ENCODE measurements around the gene PARP12. TPM values are rescaled to one million over a fixed set of nuclear protein-coding genes. Genes with fewer than 3 reads are reported as not detected.

PARP12 gene
- total RNA-seq, 3 donors from 2014 or later: 13.6 to 18.6 (median 14.5) TPM

DNA sequence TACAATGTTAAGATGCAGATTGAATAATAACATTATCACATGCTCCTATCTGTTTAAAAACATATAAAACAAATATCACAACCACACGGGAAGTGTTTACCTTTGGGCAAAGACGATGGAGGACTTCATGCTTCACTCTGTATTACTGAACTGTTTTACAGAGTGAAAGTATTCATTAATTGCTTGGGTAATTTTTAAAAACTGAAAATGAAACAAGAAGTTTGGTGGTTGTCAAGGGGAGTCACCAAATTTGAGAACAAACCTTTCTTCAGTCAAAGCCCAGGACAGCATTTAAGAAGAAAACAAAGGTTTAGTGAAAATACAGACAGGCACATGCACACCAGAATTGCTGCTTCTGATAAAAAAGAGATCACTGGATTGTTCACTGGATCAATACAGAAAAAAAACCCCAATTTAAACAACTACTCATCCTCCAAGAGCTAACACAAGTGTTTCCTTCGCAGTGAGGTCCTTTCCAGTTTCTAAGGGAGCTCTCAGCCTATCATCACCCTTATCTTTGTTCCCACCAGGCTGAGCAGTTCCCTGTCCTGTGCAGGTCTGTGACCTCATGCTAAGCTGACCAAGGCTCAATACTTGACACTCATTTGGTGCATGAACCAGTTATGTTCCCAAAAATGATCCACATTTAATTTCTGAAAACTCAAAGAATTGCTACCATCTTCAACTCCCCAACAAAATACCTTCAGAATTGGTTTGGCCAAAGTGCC, 8.8 kb downstream of the PARP12 start:
- no peak for ATAC-seq
- no peak for DNase-seq
- no peak overlapping the region for H3K4me3 Mint-ChIP-seq
- peaks cover 46% of the 10 kb centered on the region for H3K36me3 Mint-ChIP-seq (ENCODE audit: insufficient read depth)
- no peaks in the 10 kb centered on the region for H3K27me3 Mint-ChIP-seq (ENCODE audit: low read depth)
- peaks cover 61% of the 10 kb centered on the region for H3K4me1 Mint-ChIP-seq (ENCODE audit: low read depth)
- no peaks in the 10 kb centered on the region for H3K9me3 Mint-ChIP-seq

DNA sequence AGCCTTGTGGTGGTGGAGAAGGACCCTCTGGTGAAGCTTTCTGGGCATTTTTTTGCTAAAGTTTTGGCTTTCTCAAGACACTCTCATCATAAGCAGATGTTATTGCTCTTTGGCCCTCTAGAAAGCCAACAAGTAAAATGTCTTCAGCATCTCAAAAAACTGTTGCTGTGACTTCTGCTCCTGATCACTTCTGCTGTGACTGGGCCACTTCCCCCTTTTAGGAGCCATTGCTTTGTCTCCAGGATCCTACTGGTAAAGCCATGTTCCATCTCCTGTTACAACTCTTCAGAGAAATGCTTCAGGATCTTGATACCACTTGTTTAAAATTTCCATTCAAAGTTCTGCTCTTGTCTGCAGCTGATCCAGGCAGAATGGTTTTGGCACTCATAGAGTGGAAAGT, 10.9 kb downstream of the PARP12 start:
- peaks cover 39% of the 10 kb centered on the region for H3K36me3 Mint-ChIP-seq (ENCODE audit: insufficient read depth)
- no peak for DNase-seq
- H3K4me1 Mint-ChIP-seq (ENCODE audit: low read depth): peaks cover 42% of the 10 kb centered on the region
- ATAC-seq: no peak
- H3K4me3 Mint-ChIP-seq: no peak overlapping the region
- no peaks in the 10 kb centered on the region for H3K27me3 Mint-ChIP-seq (ENCODE audit: low read depth)
- H3K9me3 Mint-ChIP-seq: no peaks in the 10 kb centered on the region

DNA sequence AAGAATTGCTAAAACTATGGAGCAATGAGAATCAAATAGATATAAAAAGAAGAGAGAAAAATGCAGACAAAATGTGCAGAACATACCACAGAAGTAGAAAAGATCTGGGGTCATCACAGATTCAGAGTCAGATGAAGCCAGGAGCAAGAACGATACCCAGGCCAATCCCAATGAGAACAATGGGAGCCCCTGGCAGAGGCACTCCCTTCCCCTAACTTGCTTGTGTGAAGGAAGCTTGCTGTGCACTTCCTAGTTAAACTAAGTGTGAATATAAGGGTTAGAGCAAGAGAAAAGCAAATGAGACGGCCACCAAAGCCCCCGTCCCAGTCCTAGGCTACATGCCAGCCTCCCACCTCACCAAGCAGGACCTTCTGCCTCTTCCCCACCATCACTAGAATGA, 12.7 kb downstream of the PARP12 start:
- Mint-ChIP-seq H3K36me3 (ENCODE audit: insufficient read depth) (peaks cover 35% of the 10 kb centered on the region), H3K27me3 (ENCODE audit: low read depth) (no peaks in the 10 kb centered on the region), H3K9me3 (no peaks in the 10 kb centered on the region), H3K4me3 (no peak overlapping the region), H3K4me1 (ENCODE audit: low read depth) (peaks cover 29% of the 10 kb centered on the region)
- no peak for ATAC-seq
- no peak for DNase-seq

DNA sequence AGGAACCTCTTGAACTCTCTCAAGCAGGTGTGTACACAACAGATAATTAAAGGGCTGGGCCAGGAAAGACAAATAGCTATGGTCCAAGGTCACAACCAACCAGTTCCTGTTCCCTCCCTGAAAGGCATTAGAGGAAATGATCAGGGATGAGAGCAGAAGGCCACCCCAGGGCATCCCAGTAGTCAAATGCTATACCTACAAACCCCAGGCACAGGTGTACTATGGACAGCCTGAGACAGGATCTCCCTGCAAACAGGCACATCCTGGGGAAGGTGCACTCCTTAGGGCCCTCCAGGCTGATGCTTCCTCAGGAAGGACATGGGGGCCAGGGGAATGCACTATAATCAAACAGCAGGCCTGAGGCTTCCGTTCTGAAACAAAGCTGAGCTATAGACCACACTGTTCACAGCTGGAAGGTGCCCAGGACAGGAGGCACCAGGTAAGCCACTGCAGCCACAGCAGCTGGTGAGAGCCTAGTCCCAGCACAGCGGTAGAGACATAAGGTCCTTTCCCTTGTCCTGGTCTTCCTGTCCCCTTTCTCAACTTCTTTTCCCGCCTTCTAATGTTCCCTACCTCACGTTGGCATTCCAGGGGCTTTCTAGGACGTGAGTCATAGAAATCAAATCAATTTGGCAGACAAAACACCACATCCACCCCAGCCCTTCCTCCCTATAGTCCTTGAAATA, 13.3 kb downstream of the PARP12 start:
- H3K36me3 Mint-ChIP-seq (ENCODE audit: insufficient read depth): peaks cover 34% of the 10 kb centered on the region
- H3K27me3 Mint-ChIP-seq (ENCODE audit: low read depth): no peaks in the 10 kb centered on the region
- peaks cover 25% of the 10 kb centered on the region for H3K4me1 Mint-ChIP-seq (ENCODE audit: low read depth)
- ATAC-seq: no peak
- H3K9me3 Mint-ChIP-seq: no peaks in the 10 kb centered on the region
- H3K4me3 Mint-ChIP-seq: no peak overlapping the region
- DNase-seq: no peak

DNA sequence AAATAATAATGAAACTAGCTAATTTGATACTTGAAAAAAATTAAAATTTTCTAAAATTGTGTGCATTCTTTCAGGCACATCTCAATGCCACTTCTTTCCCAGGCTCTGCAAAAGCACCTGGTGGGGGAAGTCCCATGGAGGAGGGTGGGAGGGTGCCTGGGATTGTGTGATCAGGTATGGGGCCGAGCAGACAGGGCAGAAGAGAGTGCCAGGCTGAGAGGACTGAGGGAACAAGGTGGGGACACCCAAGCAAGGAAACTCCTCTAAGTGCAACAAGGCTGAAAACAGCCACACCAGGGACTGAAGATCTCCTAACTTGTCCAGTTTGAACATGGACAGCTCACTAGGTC, 13.8 kb downstream of the PARP12 start:
- ATAC-seq (no peak), DNase-seq (no peak)
- peaks cover 20% of the 10 kb centered on the region for H3K4me1 Mint-ChIP-seq (ENCODE audit: low read depth)
- H3K9me3 Mint-ChIP-seq: no peaks in the 10 kb centered on the region
- no peak overlapping the region for H3K4me3 Mint-ChIP-seq
- peaks cover 29% of the 10 kb centered on the region for H3K36me3 Mint-ChIP-seq (ENCODE audit: insufficient read depth)
- no peaks in the 10 kb centered on the region for H3K27me3 Mint-ChIP-seq (ENCODE audit: low read depth)

DNA sequence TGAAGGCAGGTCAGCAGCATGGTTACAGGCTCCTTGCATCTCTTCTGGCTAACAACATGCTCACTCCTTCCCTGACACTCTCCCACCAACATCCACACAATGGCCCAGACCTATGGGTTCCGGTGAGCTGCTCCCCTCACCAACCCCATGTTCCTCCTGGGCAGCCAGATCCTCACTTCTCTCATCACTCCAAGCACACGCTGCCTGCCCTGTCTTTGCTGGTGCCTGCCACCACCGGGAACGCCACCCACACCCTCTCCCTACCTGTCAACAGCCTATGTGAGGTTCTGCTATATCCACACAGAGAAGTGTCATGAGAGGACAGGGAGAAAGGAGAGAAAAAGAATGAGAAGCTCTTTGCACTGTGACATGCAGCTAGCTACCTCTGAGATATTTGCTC, 14.6 kb downstream of the PARP12 start:
- H3K4me3 Mint-ChIP-seq: no peak overlapping the region
- ATAC-seq: no peak
- no peaks in the 10 kb centered on the region for H3K9me3 Mint-ChIP-seq
- DNase-seq: no peak
- H3K27me3 Mint-ChIP-seq (ENCODE audit: low read depth): no peaks in the 10 kb centered on the region
- peaks cover 13% of the 10 kb centered on the region for H3K4me1 Mint-ChIP-seq (ENCODE audit: low read depth)
- peaks cover 23% of the 10 kb centered on the region for H3K36me3 Mint-ChIP-seq (ENCODE audit: insufficient read depth)

DNA sequence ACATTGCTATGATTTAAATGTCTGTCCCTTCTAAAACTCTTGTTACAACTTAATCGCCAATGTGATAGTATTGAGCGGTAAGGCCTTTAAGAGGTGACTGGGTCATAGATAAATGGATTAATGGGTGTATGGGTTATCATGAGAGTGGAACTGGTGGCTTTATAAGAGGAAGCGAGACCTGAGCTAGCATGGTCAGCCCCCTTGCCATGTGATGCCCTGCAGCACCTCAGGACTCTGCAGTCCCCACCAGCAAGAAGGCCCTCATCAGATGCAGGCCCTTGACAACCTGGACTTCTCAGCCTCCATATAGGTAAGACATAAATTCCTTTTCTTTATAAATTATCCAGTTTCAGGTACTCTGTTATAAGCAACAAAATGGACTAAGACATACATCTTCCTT, 15.6 kb downstream of the PARP12 start:
- Mint-ChIP-seq H3K27me3 (ENCODE audit: low read depth) (no peaks in the 10 kb centered on the region), H3K36me3 (ENCODE audit: insufficient read depth) (peaks cover 20% of the 10 kb centered on the region), H3K4me3 (no peak overlapping the region), H3K9me3 (no peaks in the 10 kb centered on the region), H3K4me1 (ENCODE audit: low read depth) (peaks cover 7% of the 10 kb centered on the region)
- ATAC-seq (no peak), DNase-seq (no peak)

DNA sequence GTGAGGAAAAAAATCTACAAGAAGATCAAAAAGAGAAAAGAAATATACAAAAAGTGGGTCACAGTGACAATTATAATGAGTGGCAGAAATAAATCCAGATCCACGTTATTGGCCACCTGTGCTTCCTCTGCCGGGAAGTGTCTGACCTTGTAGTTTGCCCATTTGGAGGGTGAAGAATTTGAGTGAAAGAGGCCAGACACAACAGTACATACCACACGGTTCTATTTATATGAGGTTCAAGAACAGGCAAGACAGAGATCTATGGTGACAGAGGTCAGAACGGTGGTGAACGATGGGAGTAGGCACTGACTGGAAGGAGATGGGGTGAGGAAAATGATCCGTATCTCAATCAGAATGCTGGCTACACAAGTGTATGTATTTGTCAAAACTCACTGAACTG, 17.1 kb downstream of the PARP12 start:
- H3K36me3 Mint-ChIP-seq (ENCODE audit: insufficient read depth): peaks cover 31% of the 10 kb centered on the region
- no peak for DNase-seq

DNA sequence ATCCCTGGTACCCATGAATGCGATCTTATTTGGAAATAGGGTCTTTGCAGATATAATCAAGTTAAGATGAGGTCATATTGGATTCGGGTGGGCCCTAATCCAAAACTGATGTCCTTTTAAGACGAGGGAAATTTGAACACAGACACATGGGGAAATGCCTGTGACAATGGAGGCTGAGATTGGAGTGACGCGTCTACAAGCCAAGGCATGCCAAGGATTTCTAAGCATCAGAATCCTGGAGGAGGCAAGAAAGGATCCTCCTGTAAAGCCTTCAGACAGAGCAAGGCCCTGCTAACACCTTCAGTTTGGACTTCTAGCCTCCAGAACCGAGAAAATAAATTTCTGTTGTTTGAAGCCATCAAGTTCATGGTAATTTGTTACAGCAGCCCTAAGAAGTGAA, 18.5 kb downstream of the PARP12 start:
- no peak overlapping the region for H3K4me3 Mint-ChIP-seq

More for the DNA sequence above, 17.1 kb downstream of the PARP12 start:
- H3K9me3 Mint-ChIP-seq: no peaks in the 10 kb centered on the region
- no peak overlapping the region for H3K4me3 Mint-ChIP-seq
- no peak for ATAC-seq
- peaks cover 5% of the 10 kb centered on the region for H3K4me1 Mint-ChIP-seq (ENCODE audit: low read depth)
- H3K27me3 Mint-ChIP-seq (ENCODE audit: low read depth): no peaks in the 10 kb centered on the region

DNA sequence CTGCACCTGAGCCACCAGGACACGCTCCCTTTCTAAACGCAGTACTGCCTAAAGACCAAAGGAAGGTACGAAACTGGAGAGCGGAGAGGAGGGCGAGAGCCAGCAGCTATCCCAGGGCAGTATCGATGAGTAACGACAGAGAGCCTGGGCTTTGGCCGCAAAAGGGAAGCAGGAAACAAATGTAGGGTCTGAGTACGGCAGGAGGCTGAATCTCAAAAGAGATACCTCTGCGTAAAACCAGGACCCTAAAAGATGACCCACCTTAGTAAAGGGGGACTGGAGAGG, 20.4 kb downstream of the PARP12 start:
- ATAC-seq: no peak
- H3K9me3 Mint-ChIP-seq: no peaks in the 10 kb centered on the region
- H3K27me3 Mint-ChIP-seq (ENCODE audit: low read depth): no peaks in the 10 kb centered on the region
- H3K36me3 Mint-ChIP-seq (ENCODE audit: insufficient read depth): peaks cover 44% of the 10 kb centered on the region
- peaks cover 7% of the 10 kb centered on the region for H3K4me1 Mint-ChIP-seq (ENCODE audit: low read depth)
- no peak for DNase-seq
- no peak overlapping the region for H3K4me3 Mint-ChIP-seq

More for the DNA sequence above, 18.5 kb downstream of the PARP12 start:
- no peaks in the 10 kb centered on the region for H3K27me3 Mint-ChIP-seq (ENCODE audit: low read depth)
- H3K36me3 Mint-ChIP-seq (ENCODE audit: insufficient read depth): peaks cover 31% of the 10 kb centered on the region
- DNase-seq (no peak), ATAC-seq (no peak)
- H3K9me3 Mint-ChIP-seq: no peaks in the 10 kb centered on the region
- H3K4me1 Mint-ChIP-seq (ENCODE audit: low read depth): peaks cover 4% of the 10 kb centered on the region

DNA sequence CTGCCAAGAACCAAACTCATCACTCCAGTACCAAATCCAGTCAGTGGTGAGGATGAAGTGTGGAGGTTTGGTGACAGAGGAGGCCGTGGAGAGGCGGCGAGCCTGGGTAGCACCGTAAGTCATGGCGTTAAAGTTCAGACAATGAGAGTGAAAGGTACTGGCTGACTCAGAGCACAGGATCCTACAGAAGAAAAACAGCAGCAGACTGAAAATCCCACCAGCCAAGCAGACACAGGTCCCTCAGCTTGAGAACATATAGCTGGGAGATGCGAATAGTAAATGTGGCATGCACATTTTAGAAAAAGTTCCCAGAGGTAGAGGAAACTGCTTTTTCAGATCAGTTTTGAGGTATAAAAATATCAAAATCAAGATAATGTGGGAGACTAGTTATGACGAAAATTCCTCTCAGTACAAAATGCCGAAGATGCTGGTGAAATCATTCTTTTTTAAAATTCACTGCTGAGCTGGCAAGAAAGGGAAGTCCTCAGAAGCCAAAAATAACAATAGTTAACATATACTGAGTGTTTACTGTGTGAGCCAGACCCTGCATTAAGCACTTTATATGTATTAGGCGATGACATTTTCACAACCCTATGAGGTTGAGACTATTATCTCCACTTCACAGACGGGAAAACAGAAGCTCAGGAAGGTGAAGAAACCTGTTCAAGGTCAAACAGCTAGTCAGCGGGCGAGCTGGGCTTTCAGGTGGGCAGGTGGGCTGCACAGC, 20.9 kb downstream of the PARP12 start:
- Mint-ChIP-seq H3K27me3 (ENCODE audit: low read depth) (no peaks in the 10 kb centered on the region), H3K36me3 (ENCODE audit: insufficient read depth) (peaks cover 43% of the 10 kb centered on the region), H3K9me3 (no peaks in the 10 kb centered on the region), H3K4me3 (no peak overlapping the region), H3K4me1 (ENCODE audit: low read depth) (peaks cover 11% of the 10 kb centered on the region)
- ATAC-seq (no peak), DNase-seq (no peak)

DNA sequence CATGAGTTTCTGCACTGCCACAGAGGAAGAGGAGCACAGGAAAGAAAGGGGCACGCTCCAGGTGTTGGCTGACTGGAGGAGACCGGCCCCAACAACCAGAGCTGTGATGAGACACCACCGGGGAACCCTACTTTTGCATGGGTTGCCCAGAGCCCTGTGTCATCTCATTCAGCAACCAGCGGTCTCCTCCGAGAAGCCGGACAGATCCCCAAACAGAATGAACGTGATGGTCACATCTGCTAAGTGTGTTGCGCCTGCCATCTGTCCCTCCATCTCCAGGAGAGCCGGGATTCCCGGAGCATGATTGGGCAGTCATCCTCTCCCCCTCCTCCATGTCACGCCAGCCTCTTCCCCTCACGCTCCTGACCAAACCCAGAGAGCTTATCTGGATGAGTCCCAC, 22.9 kb downstream of the PARP12 start:
- H3K36me3 Mint-ChIP-seq (ENCODE audit: insufficient read depth): peaks cover 44% of the 10 kb centered on the region
- H3K9me3 Mint-ChIP-seq: no peaks in the 10 kb centered on the region
- ATAC-seq: no peak

DNA sequence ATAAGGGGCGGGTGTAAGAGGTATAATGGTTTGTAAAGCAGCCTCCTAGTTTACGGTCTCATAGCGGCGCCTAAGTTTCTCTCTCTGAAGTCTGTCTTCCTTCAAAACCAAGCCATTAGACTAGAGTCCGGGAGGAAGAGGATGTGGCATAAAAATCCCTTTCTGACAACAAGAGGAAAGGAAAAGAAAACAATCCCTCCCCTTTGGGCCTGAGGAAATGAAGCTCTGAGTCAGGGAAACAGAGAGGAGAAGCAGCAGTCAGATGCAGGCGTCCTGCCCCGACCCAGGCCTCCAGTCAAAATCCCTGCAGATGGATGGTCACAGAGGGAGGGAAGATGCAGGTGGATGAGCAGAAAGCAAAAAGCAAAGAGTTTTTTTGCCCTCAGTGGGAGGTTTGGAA, 23.7 kb downstream of the PARP12 start:
- H3K36me3 Mint-ChIP-seq (ENCODE audit: insufficient read depth): peaks cover 45% of the 10 kb centered on the region
- H3K4me3 Mint-ChIP-seq: no peak overlapping the region
- DNase-seq (no peak), ATAC-seq (no peak)
- peaks cover 23% of the 10 kb centered on the region for H3K4me1 Mint-ChIP-seq (ENCODE audit: low read depth)
- H3K9me3 Mint-ChIP-seq: no peaks in the 10 kb centered on the region
- H3K27me3 Mint-ChIP-seq (ENCODE audit: low read depth): no peaks in the 10 kb centered on the region

More for the DNA sequence above, 22.9 kb downstream of the PARP12 start:
- Mint-ChIP-seq H3K4me3 (no peak overlapping the region), H3K4me1 (ENCODE audit: low read depth) (peaks cover 23% of the 10 kb centered on the region), H3K27me3 (ENCODE audit: low read depth) (no peaks in the 10 kb centered on the region)
- no peak for DNase-seq

DNA sequence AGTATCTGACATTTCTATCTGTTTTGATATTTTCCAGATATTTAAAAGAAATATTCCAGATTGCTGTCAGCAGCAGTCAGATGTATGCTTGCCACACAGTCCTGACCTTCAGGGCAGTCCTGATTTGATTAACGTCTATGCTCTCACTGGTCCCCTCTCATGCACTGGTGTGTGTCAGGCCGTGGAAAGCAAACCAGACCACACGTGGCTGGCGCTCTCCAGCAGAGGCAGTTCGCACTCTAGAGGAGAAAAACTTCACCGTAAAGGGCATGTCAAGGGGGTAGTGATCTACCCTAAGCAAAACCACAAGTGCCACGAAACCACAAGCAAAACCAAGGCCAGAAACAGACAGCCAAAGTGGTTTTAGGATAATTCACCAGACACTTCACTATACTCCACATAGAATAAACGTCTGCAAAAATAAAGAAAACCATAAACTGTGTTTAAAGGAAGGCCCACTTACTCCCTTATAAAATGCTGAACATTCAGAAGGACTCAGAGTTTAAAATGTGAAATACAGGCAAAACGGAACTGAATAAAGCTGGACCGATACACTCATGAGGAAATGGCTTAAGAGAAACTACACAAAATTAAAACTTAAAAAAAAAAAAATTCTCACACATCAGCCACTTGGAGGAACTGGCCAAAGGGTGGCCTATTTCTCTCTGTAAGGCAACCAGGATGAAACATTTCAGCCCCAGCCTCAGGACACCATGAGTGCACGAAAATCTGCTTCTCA, 26.4 kb downstream of the PARP12 start:
- Mint-ChIP-seq H3K36me3 (ENCODE audit: insufficient read depth) (peaks cover 51% of the 10 kb centered on the region), H3K27me3 (ENCODE audit: low read depth) (no peaks in the 10 kb centered on the region), H3K4me1 (ENCODE audit: low read depth) (peaks cover 32% of the 10 kb centered on the region), H3K4me3 (no peak overlapping the region), H3K9me3 (no peaks in the 10 kb centered on the region)
- DNase-seq: no peak
- ATAC-seq: peak; percentile 56 to 57

All from activated T-cell treated with anti-CD3 and anti-CD28 coated beads, Interleukin-2, amount 50 U/mL, for 4 hours (primary cell).